ENCODE measurements around the gene GSTM4.
"Not testable (repeated sequence)": the region's sequence is repeated elsewhere in the genome, so short reads cannot be mapped to it uniquely, and the experiment has no call there.

GSTM4 gene

DNA sequence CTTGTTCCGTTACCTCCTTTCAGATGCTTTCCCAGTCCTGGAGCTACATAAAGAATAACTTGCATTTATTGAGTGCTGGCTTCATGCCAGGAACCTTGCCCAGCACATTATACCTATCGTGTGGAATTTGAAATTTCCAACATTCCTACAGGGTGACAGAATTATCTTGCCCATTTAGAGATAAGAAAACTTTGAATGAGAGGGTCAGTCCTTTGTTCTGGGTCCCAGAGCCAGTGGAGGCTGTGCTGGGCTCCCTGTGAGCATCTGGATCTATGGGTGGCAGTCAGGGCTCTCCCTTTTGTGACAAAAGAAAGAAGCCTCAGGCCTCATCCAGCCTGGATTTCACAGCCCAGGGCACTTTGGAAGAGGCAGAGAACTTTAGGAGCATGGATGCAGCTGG is 3.2 kb downstream of the GSTM4 start:
- Histone ChIP-seq H3K36me3 (ENCODE audit: insufficient read depth, low read length) (no peaks in the 10 kb centered on the region), H3K4me3 (ENCODE audit: low read length) (no peak overlapping the region), H3K9me3 (replicated peaks; ENCODE audit: low read length) (no peaks in the 10 kb centered on the region), H3K27me3 (ENCODE audit: control insufficient read depth, insufficient read depth, low read length) (peaks cover 4% of the 10 kb centered on the region), H3K9ac (ENCODE audit: low read depth, low read length) (no peak overlapping the region), H3K4me2 (ENCODE audit: low read length) (no peak overlapping the region), H3K4me1 (ENCODE audit: control insufficient read depth, insufficient read depth, low read length) (peaks cover 15% of the 10 kb centered on the region)

DNA sequence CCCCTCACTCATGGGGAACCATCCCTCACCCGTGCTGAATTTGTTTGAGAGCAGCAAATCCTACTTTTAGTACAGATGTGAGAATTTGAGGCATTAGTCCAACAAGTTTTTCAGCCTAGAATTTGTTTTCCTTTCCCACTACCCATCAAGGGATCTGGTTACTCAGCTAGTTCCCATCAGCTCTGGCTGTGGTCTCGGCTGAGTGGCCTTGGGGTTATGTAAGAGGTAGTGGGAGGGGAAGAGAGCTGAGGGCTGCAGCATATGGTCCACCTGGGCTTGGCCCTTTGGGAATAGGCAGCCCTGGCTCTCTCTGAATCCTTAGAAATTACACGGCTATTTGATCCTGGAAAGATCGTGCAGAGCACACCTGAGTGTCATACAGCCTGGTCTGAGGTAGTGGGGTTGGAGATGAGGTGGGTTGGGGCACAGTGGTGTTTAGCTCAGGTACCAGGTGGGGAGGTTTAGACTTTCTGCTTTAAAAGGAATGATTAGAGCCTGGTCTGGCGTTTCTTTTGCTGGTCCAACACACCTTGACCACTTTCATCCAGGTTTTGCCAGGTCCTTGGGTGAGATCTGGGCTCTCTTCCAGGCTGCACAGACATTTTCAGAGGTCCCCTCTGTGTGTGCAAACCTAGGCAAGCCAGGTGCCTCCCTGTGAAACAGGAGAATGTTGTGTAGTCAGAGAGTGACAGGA is 4.2 kb downstream of the GSTM4 start:
- no peaks in the 10 kb centered on the region for H3K36me3 ChIP-seq (ENCODE audit: insufficient read depth, low read length)
- H3K4me1 ChIP-seq (ENCODE audit: control insufficient read depth, insufficient read depth, low read length), result peaks cover 13% of the 10 kb centered on the region
- no peak overlapping the region for H3K4me3 ChIP-seq (ENCODE audit: low read length)
- no peaks in the 10 kb centered on the region for H3K27me3 ChIP-seq (ENCODE audit: control insufficient read depth, insufficient read depth, low read length)
- H3K4me2 ChIP-seq (ENCODE audit: low read length), result no peak overlapping the region
- no peaks in the 10 kb centered on the region for H3K9me3 ChIP-seq (replicated peaks; ENCODE audit: low read length)
- no peak overlapping the region for H3K9ac ChIP-seq (ENCODE audit: low read depth, low read length)

DNA sequence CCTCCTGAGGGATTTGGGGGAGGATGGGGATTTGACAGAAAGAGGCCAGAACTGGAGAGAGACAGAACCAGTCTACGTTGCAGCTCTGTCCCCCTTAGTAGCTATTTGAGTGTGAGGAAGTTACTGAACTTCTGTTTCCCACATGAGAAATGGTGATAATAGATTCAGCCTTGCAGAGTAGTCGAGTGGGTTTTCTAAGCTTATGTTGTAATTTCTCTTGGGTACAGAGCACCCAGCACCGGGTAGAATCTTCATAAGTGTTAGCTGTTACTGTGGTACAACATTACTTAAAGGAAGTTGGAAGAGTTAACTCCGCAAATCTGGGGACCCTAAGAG is 4.8 kb downstream of the GSTM4 start:
- not testable (repeated sequence) for H3K9ac ChIP-seq (ENCODE audit: low read depth, low read length); H3K4me3 ChIP-seq (ENCODE audit: low read length); H3K27me3 ChIP-seq (ENCODE audit: control insufficient read depth, insufficient read depth, low read length); H3K4me1 ChIP-seq (ENCODE audit: control insufficient read depth, insufficient read depth, low read length); H3K36me3 ChIP-seq (ENCODE audit: insufficient read depth, low read length); H3K4me2 ChIP-seq (ENCODE audit: low read length); H3K9me3 ChIP-seq (replicated peaks; ENCODE audit: low read length)

DNA sequence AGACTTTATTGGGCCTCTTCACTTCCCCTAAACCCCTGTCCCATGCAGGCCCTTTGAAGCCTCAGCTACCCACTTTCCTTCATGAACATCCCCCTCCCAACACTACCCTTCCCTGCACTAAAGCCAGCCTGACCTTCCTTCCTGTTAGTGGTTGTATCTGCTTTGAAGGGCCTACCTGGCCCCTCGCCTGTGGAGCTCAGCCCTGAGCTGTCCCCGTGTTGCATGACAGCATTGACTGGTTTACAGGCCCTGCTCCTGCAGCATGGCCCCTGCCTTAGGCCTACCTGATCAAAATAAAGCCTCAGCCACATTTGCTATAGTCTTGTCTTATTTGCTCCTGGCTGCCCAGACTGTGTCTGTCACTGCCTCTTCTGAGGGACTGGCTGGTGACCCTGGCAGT is 5.5 kb downstream of the GSTM4 start:
- H3K36me3 ChIP-seq (ENCODE audit: insufficient read depth, low read length), result no peaks in the 10 kb centered on the region
- H3K27me3 ChIP-seq (ENCODE audit: control insufficient read depth, insufficient read depth, low read length), result no peaks in the 10 kb centered on the region
- no peak overlapping the region for H3K4me2 ChIP-seq (ENCODE audit: low read length)
- H3K4me3 ChIP-seq (ENCODE audit: low read length), result no peak overlapping the region
- H3K9me3 ChIP-seq (replicated peaks; ENCODE audit: low read length), result no peaks in the 10 kb centered on the region
- H3K9ac ChIP-seq (ENCODE audit: low read depth, low read length), result no peak overlapping the region
- peaks cover 6% of the 10 kb centered on the region for H3K4me1 ChIP-seq (ENCODE audit: control insufficient read depth, insufficient read depth, low read length)

DNA sequence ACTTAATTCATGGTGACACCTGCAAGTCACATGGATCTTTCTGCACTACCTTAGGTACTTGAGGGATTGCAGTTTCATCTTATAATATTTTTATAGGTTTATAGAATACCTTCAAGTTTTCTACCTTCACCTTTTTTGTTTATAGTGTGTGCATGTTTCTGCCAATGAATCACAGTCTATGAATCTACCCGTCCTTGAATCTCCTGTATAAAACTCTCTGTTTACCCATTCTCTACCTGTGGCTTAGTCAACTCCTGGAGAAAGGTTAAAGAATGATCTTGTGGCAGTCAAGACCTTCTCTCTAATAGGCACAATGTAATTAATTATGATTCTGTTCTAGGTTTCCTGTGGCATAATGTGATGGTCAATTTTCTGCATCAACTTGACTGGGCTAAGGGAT is 8.8 kb downstream of the GSTM4 start:
- Histone ChIP-seq H3K4me3 (ENCODE audit: low read length) (no peak overlapping the region), H3K36me3 (ENCODE audit: insufficient read depth, low read length) (no peaks in the 10 kb centered on the region), H3K27me3 (ENCODE audit: control insufficient read depth, insufficient read depth, low read length) (no peaks in the 10 kb centered on the region), H3K9ac (ENCODE audit: low read depth, low read length) (no peak overlapping the region), H3K4me1 (ENCODE audit: control insufficient read depth, insufficient read depth, low read length) (peaks cover 6% of the 10 kb centered on the region), H3K9me3 (replicated peaks; ENCODE audit: low read length) (no peaks in the 10 kb centered on the region), H3K4me2 (ENCODE audit: low read length) (no peak overlapping the region)

DNA sequence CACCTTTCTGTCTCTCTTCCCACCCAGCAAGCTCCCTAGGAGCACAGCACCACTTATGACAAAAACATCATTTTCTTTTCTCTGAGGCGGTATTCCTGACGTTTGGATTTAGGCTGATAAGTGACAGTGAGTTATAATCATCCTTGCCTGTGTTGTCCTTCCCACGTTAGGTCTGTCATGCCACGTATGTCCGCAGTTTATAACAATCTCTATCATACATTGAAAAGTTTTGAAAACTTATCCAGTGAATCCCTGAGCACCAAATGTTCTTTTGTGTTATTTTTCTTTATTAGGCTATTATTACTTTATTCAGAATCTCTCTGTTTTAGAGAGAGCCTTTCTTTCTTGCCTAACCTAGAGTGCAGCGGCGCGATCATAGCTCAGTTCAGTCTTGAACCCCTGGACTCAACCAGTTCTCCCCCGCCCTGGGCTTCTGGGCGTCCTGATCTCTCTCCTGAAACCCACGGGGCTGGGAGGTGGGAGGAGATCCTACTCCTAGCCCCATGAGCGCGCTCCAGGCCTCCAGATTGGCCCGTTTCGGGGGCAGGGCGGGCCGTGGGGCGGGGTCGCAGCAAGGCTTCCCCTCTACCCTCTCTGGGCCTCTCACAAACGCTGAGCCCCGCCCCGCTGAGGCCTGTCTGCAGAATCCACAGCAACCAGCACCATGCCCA is 11.7 kb downstream of the GSTM4 start, which contains the start of gene GSTM2:
Gene GSTM2 (plus strand): TSS at position 606 of the 671 bp plus-strand sequence. CDS start 59 bp downstream, at position 665.
- H3K4me3 ChIP-seq (ENCODE audit: low read length), result peak within 1 kb of the TSS; percentile 67
- no peaks in the 10 kb centered on the region for H3K27me3 ChIP-seq (ENCODE audit: control insufficient read depth, insufficient read depth, low read length)
- H3K4me1 ChIP-seq (ENCODE audit: control insufficient read depth, insufficient read depth, low read length), result peaks cover 6% of the 10 kb centered on the region
- no peaks in the 10 kb centered on the region for H3K36me3 ChIP-seq (ENCODE audit: insufficient read depth, low read length)
- no peaks in the 10 kb centered on the region for H3K9me3 ChIP-seq (replicated peaks; ENCODE audit: low read length)
- peak within 1 kb of the TSS; percentile 66 for H3K9ac ChIP-seq (ENCODE audit: low read depth, low read length)
- peak within 1 kb of the TSS; percentile 82 for H3K4me2 ChIP-seq (ENCODE audit: low read length)

DNA sequence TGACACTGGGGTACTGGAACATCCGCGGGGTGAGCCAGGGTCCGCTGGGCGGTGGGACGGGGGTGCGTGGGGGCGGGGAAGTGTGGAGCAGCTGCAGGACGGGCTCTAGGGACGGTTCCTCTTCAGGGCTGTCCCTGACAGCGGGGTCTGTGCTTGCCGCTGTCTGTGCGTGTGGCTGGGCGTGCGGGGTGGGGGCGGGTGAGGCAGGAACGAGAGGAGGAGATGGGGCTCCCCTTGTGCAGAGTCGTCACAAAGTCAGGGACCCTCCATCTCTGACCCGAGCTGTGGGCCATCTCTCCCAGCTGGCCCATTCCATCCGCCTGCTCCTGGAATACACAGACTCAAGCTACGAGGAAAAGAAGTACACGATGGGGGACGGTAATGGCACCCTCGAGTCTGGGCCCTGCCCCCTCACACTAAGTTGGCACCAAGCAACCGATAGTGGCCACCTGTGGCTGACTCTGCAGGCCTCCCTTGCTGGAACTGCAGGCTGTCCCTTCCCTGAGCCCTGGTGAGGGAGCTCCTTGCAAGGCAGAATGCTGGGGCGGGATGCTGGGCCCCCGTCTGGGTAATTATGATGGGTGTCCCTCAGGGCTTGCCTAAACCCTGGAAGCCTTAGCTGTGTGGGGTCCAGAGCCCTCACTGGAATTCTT is 12.3 kb downstream of the GSTM4 start:
- Histone ChIP-seq H3K27me3 (ENCODE audit: control insufficient read depth, insufficient read depth, low read length) (no peaks in the 10 kb centered on the region), H3K4me1 (ENCODE audit: control insufficient read depth, insufficient read depth, low read length) (peaks cover 6% of the 10 kb centered on the region), H3K9me3 (replicated peaks; ENCODE audit: low read length) (no peaks in the 10 kb centered on the region), H3K4me2 (ENCODE audit: low read length) (peak overlapping the region; percentile 82), H3K9ac (ENCODE audit: low read depth, low read length) (peak overlapping the region; percentile 23), H3K4me3 (ENCODE audit: low read length) (peak overlapping the region; percentile 67), H3K36me3 (ENCODE audit: insufficient read depth, low read length) (no peaks in the 10 kb centered on the region)

DNA sequence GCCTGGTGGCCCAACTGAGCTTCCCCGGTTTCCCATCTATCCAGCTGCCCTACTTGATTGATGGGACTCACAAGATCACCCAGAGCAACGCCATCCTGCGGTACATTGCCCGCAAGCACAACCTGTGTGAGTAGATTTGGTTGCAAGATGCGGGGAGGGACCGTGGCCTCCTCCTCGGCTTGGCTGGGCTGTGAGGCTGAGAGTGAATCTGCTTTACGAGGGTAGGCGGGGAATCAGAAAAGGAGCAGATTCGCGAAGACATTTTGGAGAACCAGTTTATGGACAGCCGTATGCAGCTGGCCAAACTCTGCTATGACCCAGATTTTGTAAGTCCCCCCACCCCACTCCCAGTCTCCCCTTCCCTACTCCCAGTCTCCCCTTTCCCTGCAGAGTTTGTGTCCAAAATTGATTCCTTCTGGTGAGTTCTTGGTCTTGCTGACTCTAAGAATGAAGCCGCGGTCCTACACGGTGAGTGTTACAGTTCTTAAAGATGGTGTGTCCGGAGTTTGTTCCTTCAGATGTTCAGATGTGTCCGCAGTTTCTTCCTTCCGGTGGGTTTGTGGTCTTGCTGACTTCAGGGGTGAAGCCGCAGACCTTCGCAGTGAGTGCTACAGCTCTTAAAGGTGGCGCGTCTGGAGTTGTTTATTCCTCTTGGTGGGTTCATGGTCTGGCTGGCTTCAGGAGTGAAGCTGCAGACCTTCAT is 13.5 kb downstream of the GSTM4 start:
- Histone ChIP-seq H3K36me3 (ENCODE audit: insufficient read depth, low read length) (no peaks in the 10 kb centered on the region), H3K4me2 (ENCODE audit: low read length) (no peak overlapping the region), H3K9me3 (replicated peaks; ENCODE audit: low read length) (no peaks in the 10 kb centered on the region), H3K9ac (ENCODE audit: low read depth, low read length) (no peak overlapping the region), H3K27me3 (ENCODE audit: control insufficient read depth, insufficient read depth, low read length) (no peaks in the 10 kb centered on the region), H3K4me3 (ENCODE audit: low read length) (no peak overlapping the region), H3K4me1 (ENCODE audit: control insufficient read depth, insufficient read depth, low read length) (no peaks in the 10 kb centered on the region)

DNA sequence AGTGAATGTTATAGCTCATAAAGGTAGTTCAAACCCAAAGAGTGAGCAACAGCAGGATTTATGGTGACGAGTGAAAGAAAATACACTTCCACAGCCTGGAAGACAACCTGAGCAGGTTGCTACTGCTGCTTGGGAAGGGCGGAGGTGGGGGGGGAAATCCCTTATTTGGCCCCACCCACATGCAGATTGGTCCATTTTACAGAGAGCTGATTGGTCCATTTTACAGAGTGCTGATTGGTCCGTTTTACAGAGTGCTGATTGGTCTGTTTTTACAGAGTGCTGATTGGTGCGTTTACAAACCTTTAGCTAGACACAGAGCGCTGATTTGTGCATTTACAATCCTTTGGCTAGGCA is 14.0 kb downstream of the GSTM4 start:
- H3K4me3 ChIP-seq (ENCODE audit: low read length); H3K9me3 ChIP-seq (replicated peaks; ENCODE audit: low read length); H3K9ac ChIP-seq (ENCODE audit: low read depth, low read length); H3K4me1 ChIP-seq (ENCODE audit: control insufficient read depth, insufficient read depth, low read length); H3K27me3 ChIP-seq (ENCODE audit: control insufficient read depth, insufficient read depth, low read length); H3K4me2 ChIP-seq (ENCODE audit: low read length); H3K36me3 ChIP-seq (ENCODE audit: insufficient read depth, low read length): not testable (repeated sequence)

DNA sequence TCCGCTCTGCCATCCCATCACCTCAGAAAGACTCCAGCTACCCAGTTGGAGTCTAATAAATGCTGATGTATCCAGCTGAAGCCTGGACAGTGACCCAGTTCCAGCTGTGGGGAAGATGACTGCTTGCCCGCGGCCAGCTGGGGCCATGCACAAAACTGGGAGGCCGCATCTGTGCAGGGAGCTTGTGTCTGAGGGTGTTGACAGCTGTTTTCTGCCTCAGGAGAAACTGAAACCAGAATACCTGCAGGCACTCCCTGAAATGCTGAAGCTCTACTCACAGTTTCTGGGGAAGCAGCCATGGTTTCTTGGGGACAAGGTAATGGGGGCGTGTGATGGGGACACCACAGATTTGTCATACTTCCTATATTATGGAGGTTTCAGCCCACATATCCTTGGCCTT is 15.2 kb downstream of the GSTM4 start:
- Histone ChIP-seq H3K9ac (ENCODE audit: low read depth, low read length) (no peak overlapping the region), H3K27me3 (ENCODE audit: control insufficient read depth, insufficient read depth, low read length) (no peaks in the 10 kb centered on the region), H3K36me3 (ENCODE audit: insufficient read depth, low read length) (no peaks in the 10 kb centered on the region), H3K9me3 (replicated peaks; ENCODE audit: low read length) (no peaks in the 10 kb centered on the region), H3K4me1 (ENCODE audit: control insufficient read depth, insufficient read depth, low read length) (no peaks in the 10 kb centered on the region), H3K4me2 (ENCODE audit: low read length) (no peak overlapping the region), H3K4me3 (ENCODE audit: low read length) (no peak overlapping the region)

DNA sequence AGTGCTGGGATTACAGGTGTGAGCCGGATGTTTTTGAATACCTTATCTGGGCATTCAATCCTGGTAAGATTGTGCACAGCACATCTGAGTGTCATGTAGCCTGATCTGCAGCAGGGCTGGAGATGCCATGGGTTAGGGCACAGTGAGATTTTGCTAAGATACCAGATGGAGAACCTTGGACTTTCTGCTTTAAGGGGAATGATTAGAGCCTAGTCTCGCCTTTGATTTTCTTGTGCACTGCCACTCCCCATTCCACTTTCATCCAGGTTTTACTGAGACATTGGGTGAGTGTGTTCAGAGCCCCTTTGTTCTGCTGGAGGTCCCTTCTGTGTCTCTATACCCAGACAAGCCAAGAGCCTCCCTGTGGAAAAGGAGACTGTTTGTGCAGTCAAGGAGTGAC is 18.0 kb downstream of the GSTM4 start:
- not testable (repeated sequence) for H3K9me3 ChIP-seq (replicated peaks; ENCODE audit: low read length); H3K9ac ChIP-seq (ENCODE audit: low read depth, low read length); H3K4me3 ChIP-seq (ENCODE audit: low read length); H3K27me3 ChIP-seq (ENCODE audit: control insufficient read depth, insufficient read depth, low read length); H3K36me3 ChIP-seq (ENCODE audit: insufficient read depth, low read length); H3K4me2 ChIP-seq (ENCODE audit: low read length); H3K4me1 ChIP-seq (ENCODE audit: control insufficient read depth, insufficient read depth, low read length)
